Measurements from ENCODE around the gene DYNLRB1.
"Not testable (repeated sequence)": the region's sequence is repeated elsewhere in the genome, so short reads cannot be mapped to it uniquely, and the experiment has no call there.

Gene DYNLRB1

GRCh38 chr20:34479627-34480026, 36.6 kb upstream of the DYNLRB1 start:
- Histone ChIP-seq H3K56ac (ENCODE audit: low read length) (no peak overlapping the region), H3K23ac (ENCODE audit: low read length) (no peak overlapping the region), H3K4me1 (ENCODE audit: control insufficient read depth, low read depth, low read length) (no peaks in the 10 kb centered on the region), H3K27me3 (ENCODE audit: insufficient read depth, low read length, poor library complexity) (no peaks in the 10 kb centered on the region), H2AK5ac (ENCODE audit: low read length) (no peak overlapping the region), H2BK120ac (ENCODE audit: low read depth, low read length) (no peak overlapping the region), H3K4ac (ENCODE audit: low read depth, low read length) (no peak overlapping the region), H4K8ac (ENCODE audit: low read depth, low read length) (no peak overlapping the region), H3K27ac (ENCODE audit: low read depth, low read length) (no peak overlapping the region), H3K9ac (ENCODE audit: low read length) (no peak overlapping the region), H3K18ac (ENCODE audit: low read length) (no peak overlapping the region), H3K4me3 (ENCODE audit: low read length) (no peak overlapping the region), H3K36me3 (ENCODE audit: control insufficient read depth, insufficient read depth, low read length) (peaks cover 7% of the 10 kb centered on the region), H3K79me1 (ENCODE audit: low read length) (no peaks in the 10 kb centered on the region), H2BK5ac (ENCODE audit: low read length) (no peak overlapping the region), H4K5ac (ENCODE audit: low read length) (no peak overlapping the region), H2BK15ac (replicated peaks; ENCODE audit: low read depth) (no peak overlapping the region), H3K79me2 (ENCODE audit: control insufficient read depth, insufficient read depth, low read length) (no peaks in the 10 kb centered on the region), H3K4me2 (ENCODE audit: low read length) (no peak overlapping the region)
- WGBS (ENCODE audit: extremely low coverage, insufficient coverage, low lambda C conversion rate), result no CpG with 5 or more reads among the region's 4 CpGs
- DNase-seq, result no peak

DNA sequence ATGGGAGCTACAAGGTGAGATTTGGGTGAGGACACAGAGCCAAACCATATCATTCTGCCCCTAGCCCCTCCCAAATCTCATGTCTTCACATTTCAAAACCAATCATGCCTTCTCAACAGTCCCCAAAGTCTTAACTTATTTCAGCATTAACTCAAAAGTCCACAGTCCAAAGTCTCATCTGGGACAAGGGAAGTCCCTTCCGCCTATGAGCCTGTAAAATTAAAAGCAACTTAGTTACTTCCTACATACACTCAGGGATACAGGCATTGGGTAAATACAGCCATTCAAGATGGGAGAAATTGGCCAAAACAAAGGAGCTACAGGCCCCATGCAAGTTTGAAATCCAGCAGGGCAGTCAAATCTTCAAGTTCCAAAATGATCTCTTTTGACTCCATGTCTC, 34.1 kb upstream of the DYNLRB1 start:
- not testable (repeated sequence) for H2BK15ac ChIP-seq (replicated peaks; ENCODE audit: low read depth); H3K23ac ChIP-seq (ENCODE audit: low read length); DNase-seq; H3K4me2 ChIP-seq (ENCODE audit: low read length); H3K18ac ChIP-seq (ENCODE audit: low read length); H3K36me3 ChIP-seq (ENCODE audit: control insufficient read depth, insufficient read depth, low read length); H3K9ac ChIP-seq (ENCODE audit: low read length); H3K4ac ChIP-seq (ENCODE audit: low read depth, low read length); H3K4me1 ChIP-seq (ENCODE audit: control insufficient read depth, low read depth, low read length); H3K27me3 ChIP-seq (ENCODE audit: insufficient read depth, low read length, poor library complexity); H2BK5ac ChIP-seq (ENCODE audit: low read length); H4K5ac ChIP-seq (ENCODE audit: low read length); H4K8ac ChIP-seq (ENCODE audit: low read depth, low read length); H3K79me1 ChIP-seq (ENCODE audit: low read length); H3K79me2 ChIP-seq (ENCODE audit: control insufficient read depth, insufficient read depth, low read length); H3K56ac ChIP-seq (ENCODE audit: low read length); H2BK120ac ChIP-seq (ENCODE audit: low read depth, low read length); H2AK5ac ChIP-seq (ENCODE audit: low read length); H3K4me3 ChIP-seq (ENCODE audit: low read length); H3K27ac ChIP-seq (ENCODE audit: low read depth, low read length)
- no CpG with 5 or more reads among the region's 1 CpG for WGBS (ENCODE audit: extremely low coverage, insufficient coverage, low lambda C conversion rate)

- not testable (repeated sequence) for H2BK5ac ChIP-seq (ENCODE audit: low read length); H3K9ac ChIP-seq (ENCODE audit: low read length); H3K23ac ChIP-seq (ENCODE audit: low read length); H3K4me1 ChIP-seq (ENCODE audit: control insufficient read depth, low read depth, low read length); H3K27me3 ChIP-seq (ENCODE audit: insufficient read depth, low read length, poor library complexity); H3K36me3 ChIP-seq (ENCODE audit: control insufficient read depth, insufficient read depth, low read length); H2BK15ac ChIP-seq (replicated peaks; ENCODE audit: low read depth); H2BK120ac ChIP-seq (ENCODE audit: low read depth, low read length); H3K4me2 ChIP-seq (ENCODE audit: low read length); H3K27ac ChIP-seq (ENCODE audit: low read depth, low read length); H3K4me3 ChIP-seq (ENCODE audit: low read length); H4K5ac ChIP-seq (ENCODE audit: low read length); H4K8ac ChIP-seq (ENCODE audit: low read depth, low read length); H3K18ac ChIP-seq (ENCODE audit: low read length); H2AK5ac ChIP-seq (ENCODE audit: low read length); H3K4ac ChIP-seq (ENCODE audit: low read depth, low read length); H3K56ac ChIP-seq (ENCODE audit: low read length); DNase-seq; H3K79me1 ChIP-seq (ENCODE audit: low read length); H3K79me2 ChIP-seq (ENCODE audit: control insufficient read depth, insufficient read depth, low read length)
- no CpG with 5 or more reads among the region's 3 CpGs for WGBS (ENCODE audit: extremely low coverage, insufficient coverage, low lambda C conversion rate)
Observed at GRCh38 chr20:34483585-34484220, 32.5 kb upstream of the DYNLRB1 start.

DNA sequence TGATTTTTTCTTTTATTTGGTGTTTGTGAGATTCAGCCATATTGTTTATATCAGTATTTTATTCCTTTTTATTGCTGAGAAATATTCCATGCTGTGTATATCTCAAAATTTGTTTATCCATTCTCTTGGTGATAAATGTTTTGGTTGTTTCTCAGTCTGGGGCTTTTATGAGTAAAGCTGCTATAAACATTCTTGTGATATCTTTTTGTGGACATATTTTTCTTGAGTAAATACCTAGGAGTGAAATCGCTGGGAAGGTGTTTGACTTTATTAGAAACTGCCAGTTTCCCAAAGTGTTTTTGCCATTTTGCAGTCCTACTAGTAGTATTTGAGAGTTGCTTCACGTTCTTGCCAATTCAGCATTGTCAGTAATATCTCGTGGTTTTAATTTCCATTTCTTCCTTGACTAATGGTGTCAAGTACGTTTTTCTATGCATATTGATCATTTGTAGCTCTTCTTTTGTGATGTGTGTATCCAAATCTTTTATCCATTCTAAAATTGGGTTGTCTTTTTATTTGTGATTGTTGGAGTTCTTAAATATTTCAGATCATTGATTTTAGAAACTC, 31.1 kb upstream of the DYNLRB1 start:
- Histone ChIP-seq H4K5ac (ENCODE audit: low read length) (no peak overlapping the region), H3K4ac (ENCODE audit: low read depth, low read length) (no peak overlapping the region), H3K56ac (ENCODE audit: low read length) (no peak overlapping the region), H3K18ac (ENCODE audit: low read length) (no peak overlapping the region), H3K79me1 (ENCODE audit: low read length) (no peaks in the 10 kb centered on the region), H3K4me1 (ENCODE audit: control insufficient read depth, low read depth, low read length) (no peaks in the 10 kb centered on the region), H2BK120ac (ENCODE audit: low read depth, low read length) (no peak overlapping the region), H2AK5ac (ENCODE audit: low read length) (no peak overlapping the region), H3K23ac (ENCODE audit: low read length) (no peak overlapping the region), H3K36me3 (ENCODE audit: control insufficient read depth, insufficient read depth, low read length) (peaks cover 7% of the 10 kb centered on the region), H3K4me2 (ENCODE audit: low read length) (no peak overlapping the region), H3K9ac (ENCODE audit: low read length) (no peak overlapping the region), H3K27ac (ENCODE audit: low read depth, low read length) (no peak overlapping the region), H2BK15ac (replicated peaks; ENCODE audit: low read depth) (no peak overlapping the region), H3K4me3 (ENCODE audit: low read length) (no peak overlapping the region), H4K8ac (ENCODE audit: low read depth, low read length) (no peak overlapping the region), H3K27me3 (ENCODE audit: insufficient read depth, low read length, poor library complexity) (no peaks in the 10 kb centered on the region), H2BK5ac (ENCODE audit: low read length) (no peak overlapping the region), H3K79me2 (ENCODE audit: control insufficient read depth, insufficient read depth, low read length) (no peaks in the 10 kb centered on the region)
- no peak for DNase-seq
- WGBS (ENCODE audit: extremely low coverage, insufficient coverage, low lambda C conversion rate), result no CpG with 5 or more reads among the region's 4 CpGs

GRCh38 chr20:34491226-34491931, 24.8 kb upstream of the DYNLRB1 start:
- 100% methylated on average over 2 of the region's 4 CpGs for WGBS (ENCODE audit: extremely low coverage, insufficient coverage, low lambda C conversion rate)
- H3K23ac ChIP-seq (ENCODE audit: low read length), result no peak overlapping the region
- no peak overlapping the region for H3K4me2 ChIP-seq (ENCODE audit: low read length)
- H3K4me3 ChIP-seq (ENCODE audit: low read length), result no peak overlapping the region
- no peak overlapping the region for H3K27ac ChIP-seq (ENCODE audit: low read depth, low read length)
- H3K9ac ChIP-seq (ENCODE audit: low read length), result no peak overlapping the region
- no peak overlapping the region for H3K18ac ChIP-seq (ENCODE audit: low read length)
- H4K5ac ChIP-seq (ENCODE audit: low read length), result no peak overlapping the region
- no peak overlapping the region for H4K8ac ChIP-seq (ENCODE audit: low read depth, low read length)
- peaks cover 4% of the 10 kb centered on the region for H3K36me3 ChIP-seq (ENCODE audit: control insufficient read depth, insufficient read depth, low read length)
- H3K56ac ChIP-seq (ENCODE audit: low read length), result no peak overlapping the region
- H2BK120ac ChIP-seq (ENCODE audit: low read depth, low read length), result no peak overlapping the region
- H3K79me2 ChIP-seq (ENCODE audit: control insufficient read depth, insufficient read depth, low read length), result no peaks in the 10 kb centered on the region
- DNase-seq, result no peak
- no peak overlapping the region for H3K4ac ChIP-seq (ENCODE audit: low read depth, low read length)
- no peaks in the 10 kb centered on the region for H3K4me1 ChIP-seq (ENCODE audit: control insufficient read depth, low read depth, low read length)
- H3K79me1 ChIP-seq (ENCODE audit: low read length), result no peaks in the 10 kb centered on the region
- H2BK15ac ChIP-seq (replicated peaks; ENCODE audit: low read depth), result no peak overlapping the region
- no peak overlapping the region for H2AK5ac ChIP-seq (ENCODE audit: low read length)
- no peaks in the 10 kb centered on the region for H3K27me3 ChIP-seq (ENCODE audit: insufficient read depth, low read length, poor library complexity)
- H2BK5ac ChIP-seq (ENCODE audit: low read length), result no peak overlapping the region

Data from mesendoderm (in vitro differentiated cells).